GM19328 (cell line): ENCODE data around the gene TMSB4X.

Experiments
- ATAC-seq: cut with Tn5 transposase; IDR thresholded peaks from one replicate; pipeline ENCODE4 v1.9.1; 2021; ENCODE audit warnings: mild to moderate bottlenecking, moderate library complexity; ENCODE audit not compliant: unreplicated experiment

The TMSB4X gene

DNA sequence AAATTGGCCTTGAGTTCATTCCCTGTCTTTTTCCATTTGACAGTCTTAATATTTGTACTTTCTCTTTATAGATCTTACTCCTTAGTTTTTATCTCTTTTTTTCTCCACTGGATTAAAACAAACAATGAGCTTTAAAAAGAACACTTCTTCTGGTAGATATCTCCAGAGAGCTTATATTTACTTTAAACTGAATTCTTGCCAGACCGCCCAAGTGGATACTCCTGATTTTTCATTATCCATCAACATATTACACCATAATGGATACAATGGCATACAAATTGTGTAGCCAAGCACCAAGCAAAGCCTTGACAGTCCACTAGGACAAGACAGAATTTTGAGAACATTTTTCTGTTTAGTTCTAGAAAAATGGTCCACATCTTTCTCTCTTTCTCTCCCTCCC, 18.9 kb downstream of the TMSB4X start:
- ATAC-seq, result no peak

DNA sequence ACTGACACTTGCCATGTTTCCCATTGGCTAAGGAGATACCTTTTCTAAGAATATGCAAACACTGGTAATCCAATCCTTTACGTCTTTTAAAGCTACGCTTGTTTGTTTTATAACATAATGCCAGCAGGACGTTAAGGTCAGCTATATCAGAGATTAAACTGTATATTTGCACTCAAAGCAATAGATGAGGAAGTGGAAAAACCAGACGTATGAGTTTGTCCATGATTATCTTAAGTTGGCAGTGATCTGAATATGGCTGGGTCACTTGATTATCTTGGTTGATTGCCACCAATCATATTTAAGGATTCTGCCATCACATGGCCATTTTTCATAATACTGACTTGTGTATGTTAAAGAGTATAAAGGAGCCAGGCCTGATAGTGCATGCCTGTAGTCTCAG, 19.4 kb downstream of the TMSB4X start:
- ATAC-seq, result no peak

DNA sequence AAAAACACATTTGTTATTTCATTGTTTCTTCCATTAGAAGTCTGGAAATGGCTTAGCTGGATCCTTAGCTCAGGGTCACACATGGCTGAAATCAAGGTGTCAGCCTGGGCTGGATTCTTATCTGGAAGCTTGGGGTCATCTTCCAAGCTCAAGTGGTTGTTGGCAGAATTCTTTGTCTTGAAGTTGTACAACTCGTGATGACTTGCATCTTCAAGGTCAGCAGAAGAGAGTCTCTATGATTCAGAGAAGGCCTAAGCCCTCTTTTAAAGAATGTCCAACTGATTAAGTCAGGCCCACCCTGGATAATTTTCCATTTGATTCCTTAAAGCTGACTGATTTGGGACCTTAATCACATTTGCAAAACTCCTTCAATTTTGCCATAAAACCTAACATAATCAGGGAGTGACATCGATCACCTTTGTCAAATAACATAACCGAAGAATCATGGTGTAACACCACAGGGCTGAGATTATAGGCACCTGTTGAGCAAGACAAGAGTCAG, 22.1 kb downstream of the TMSB4X start:
- ATAC-seq, result no peak

DNA sequence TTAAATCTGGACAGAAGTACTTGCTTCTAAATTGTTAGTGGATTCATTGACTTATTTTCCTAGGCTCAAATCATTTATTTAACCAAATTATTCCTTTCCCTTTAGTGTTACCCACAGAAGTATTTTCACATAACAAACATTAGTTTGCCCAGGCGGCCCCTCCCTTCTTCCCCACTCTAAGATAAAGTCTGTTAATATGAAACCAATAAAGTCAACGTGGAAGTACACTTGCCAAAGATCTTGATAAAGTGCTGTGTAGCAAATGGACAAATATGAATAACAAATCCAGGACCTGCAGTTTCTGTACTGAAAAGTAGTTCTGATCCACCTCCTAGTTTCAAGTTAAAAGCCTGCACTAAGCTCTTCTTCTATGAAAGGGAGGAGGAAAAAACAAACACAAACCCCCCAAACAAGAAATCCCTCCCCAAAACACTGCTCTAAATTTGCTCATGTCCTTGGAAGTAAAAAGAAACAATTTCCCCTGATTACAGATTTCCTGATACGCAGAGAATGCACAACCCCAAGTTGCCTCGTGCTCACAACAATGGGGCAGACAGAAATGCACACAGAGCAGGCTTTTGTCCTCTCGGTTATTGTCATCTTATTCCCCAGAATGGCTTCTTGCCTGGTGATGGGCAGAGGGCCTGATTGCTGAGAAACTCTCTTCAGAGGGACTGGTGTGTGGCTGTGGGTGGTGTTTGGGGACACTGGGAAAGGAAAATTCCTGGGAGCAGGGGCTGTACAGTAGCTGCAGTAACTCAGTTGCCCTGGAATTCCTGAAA, 23.2 kb downstream of the TMSB4X start:
- no peak for ATAC-seq

DNA sequence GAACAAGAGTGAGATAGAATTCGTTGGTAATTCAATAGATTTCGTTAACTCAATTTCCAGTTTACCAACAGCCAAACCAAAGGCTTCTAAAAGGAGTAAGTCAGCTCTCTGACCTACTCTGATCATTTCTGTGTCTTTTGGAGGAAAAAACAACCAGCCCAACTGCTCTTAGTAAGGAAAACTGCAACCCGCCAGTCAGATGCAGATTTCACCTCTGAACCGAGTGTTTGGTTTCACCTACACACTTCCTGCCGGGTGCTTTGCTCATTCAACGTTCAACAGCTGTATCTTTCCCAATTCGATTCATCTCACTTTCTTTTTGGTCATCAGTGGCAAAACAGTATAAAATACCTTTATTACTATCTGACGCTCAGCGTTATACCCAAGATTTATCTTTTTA, 24.5 kb downstream of the TMSB4X start:
- no peak for ATAC-seq

DNA sequence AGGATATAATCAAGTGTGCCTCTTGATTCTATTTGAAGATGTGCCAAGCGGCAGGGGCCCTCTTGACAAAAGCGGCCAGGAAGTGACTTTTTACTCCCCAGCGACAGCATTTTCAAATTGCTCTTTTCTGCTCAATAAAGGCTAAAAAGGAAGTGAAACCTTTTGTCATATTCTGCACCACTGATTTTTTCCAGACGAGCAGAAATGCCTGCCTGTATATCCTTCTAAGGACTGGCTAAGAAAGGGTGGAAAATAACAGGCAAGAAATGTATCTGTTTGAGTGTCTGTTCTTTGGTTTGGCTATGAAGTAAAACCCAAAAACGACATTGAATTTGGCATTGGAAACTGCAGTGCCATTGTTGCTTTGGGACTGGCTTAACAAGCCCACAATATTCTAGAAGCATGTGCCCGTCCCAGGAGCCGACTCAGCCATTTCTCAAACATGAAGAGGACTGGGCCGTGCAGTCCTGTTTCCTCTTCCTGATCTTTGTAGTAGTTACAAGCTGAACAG, 25.4 kb downstream of the TMSB4X start:
- ATAC-seq, result peak; percentile 55

DNA sequence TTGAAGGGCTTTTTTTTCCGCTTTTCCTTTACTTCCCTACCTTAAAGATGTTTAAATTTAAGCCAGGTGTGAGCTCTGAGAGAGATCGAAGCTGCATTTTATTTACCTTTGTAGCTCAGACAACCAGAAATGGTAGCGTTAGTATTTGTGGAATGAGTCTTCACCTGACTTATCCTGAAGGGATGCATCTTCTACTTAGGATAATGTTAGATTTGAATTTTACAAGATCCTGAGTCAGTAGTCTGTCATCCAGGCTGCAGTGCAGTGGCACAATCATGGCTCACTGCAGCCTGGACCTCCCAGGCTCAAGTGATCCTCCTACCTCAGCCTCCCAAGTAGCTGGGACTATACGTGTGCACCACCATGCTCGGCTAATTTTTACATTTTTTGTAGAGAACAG, 26.2 kb downstream of the TMSB4X start:
- no peak for ATAC-seq

DNA sequence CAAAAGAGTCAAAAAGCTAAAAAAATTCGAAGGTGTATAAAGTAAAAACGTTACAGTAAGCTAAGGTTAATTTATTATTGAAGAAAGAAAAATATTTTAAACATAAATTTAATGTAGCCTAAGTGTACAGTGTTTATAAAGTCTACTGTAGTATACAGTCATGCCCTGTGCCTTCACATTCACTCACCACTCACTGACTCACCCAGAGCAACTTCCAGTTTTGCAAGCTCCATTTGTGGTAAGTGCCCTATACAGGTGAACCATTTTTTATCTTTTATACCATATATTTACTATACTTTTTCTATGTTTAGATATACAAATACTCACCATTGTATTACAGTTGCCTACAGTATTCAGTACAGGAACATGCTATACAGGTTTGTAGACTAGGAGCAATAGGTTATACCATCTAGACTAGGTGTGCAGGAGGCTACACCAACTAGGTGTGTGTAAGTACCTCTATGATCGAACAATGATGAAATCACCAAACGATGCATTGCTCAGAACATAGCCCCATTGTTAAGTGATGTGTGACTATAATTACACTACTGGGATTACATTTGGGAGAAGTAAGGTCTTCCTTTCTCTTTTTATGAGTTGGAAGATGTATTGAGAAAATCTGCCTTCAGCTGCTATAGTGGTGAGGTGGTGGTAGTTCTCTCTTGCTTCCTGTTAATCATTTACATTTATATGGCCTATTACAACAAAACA, 27.2 kb downstream of the TMSB4X start:
- ATAC-seq, result no peak

DNA sequence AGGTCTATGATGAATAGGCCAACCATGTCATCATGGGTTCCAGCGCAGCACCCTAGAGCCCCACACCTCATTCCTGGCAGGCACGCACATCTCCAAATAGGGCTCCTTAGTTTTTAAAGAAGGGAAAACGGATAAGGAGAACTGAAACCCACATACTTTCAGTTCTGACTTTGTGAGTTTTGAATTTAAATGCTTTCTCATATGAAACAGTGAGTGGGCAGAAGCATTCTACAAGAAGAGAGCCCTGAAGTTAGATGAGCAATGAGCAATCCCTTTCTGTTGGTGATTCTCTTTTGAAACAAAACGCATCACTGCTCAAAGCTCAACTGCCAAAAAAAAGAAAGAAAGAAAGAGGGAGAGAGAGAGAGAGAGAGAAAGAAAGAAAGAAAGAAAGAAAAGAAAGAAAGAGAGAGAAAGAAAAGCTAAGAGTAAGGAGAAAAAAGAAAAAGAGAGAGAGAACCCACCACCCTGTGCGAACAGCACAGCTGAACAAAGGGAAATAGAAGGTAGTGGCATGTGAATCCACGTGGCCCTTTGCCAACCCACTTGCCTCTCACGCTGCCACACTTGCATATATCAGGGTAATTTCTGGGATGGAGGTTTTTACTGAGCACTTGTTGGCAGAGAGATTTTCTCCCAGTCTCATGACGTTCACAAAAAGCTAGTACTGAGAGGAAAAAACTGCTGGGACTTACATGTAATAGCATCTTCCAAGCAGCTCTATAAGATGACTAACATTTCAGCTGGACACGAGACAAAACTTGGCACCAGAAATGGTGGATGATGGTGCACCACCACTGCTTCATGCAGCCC, 31.0 kb downstream of the TMSB4X start:
- peak; percentile 50 for ATAC-seq

DNA sequence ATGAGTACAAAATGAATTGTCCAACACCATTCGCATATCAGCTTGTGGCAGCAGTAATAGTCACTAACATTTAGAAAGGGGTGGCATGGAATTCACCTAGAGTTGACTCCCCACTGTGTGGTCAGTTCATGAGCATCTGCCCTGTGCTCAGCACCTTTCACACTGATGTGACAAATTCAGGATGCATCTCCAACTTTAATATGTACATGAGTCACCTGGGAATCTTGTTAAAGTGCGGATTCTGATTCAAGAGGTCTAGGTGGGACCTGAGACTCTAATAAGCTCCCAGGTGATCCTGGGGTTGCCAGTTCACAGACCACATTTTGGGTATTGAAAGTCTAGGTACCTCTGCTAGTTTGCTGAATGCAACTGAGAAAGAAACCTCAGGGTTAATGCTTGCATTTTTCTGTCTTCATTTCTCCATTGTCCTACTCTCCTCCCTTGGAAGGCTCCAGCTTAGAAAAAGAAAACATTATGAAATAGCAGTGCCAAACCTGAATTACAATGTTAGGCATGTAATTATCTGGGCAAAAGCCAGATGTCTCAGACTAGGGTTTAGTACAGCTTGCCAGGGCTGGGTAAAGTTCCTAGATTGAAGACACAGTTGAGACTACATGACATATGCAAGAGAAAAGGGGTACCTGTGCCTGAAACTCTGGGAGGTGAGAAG, 32.7 kb downstream of the TMSB4X start:
- ATAC-seq, result no peak

DNA sequence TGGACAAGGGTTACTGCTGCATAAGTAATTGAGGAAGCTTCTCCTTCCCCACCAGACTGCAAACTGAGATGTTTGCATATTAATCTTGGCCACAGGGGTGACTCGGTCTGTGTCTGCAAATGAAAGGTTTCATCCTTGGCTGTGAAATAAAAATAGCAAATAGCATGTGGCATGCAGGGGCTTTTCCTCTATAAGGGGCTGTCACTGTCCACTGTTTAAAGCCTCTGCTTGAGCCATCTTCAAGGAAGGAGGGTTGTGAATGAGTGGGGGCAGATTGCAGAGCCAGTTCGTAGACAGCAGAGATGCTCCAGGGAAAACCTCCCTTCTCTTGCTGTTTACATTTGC, 33.3 kb downstream of the TMSB4X start:
- ATAC-seq, result no peak

DNA sequence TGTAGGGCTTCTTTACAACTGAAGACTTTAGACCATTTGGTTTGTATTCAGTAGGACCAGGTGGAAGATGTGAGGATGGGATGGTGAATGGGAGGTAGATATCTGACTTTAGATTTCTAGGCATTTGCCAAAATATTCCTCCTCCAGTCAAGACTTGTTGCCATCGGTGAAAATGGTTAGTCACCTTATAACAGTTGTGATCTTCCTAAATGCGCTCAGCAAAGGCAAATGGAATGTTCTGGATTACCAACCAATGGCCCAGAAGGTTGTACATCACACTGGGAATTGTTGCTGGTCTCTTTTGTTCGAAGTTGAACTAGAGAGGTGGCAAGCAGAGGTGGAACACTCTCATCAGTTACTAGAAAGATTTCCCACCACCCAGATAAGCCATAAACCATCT, 33.9 kb downstream of the TMSB4X start:
- ATAC-seq, result no peak

DNA sequence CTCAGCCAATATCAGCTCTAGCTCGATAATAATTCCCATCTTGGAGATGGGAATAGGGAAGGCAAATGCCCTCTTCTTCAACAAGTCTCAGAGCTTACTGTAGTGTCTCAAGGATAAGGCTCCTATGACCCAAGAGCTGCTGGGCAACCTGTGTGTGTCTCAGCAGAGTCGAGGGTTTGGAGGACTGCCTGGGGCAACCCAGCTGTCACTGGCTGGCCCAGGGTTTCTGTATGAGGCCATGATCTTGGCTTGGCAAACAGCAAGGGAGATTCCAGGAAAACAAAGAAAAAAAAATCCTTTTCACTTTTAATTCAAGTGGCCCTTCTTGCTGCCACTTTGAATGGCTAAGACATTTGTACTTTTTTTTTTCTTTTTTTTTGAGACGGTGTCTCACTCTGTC, 34.4 kb downstream of the TMSB4X start:
- no peak for ATAC-seq

DNA sequence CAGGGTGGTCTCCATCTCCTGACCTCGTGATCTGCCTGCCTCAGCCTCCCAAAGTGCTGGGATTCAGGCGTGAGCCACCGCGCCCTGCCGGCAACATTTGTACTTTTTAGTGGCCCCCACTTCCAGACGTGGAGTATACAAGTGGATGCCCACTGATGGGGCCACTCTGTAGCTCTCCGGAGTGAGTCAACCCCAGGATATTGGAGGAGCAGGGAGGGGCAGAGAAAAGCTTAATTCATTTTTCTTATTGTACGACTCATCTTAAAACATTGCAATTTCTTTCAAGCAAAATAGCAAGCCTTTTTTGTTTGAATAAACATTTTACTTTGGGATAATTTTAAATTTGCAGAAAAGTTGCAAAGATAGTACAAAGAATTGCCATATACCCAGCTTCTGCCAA, 34.9 kb downstream of the TMSB4X start:
- ATAC-seq, result no peak

DNA sequence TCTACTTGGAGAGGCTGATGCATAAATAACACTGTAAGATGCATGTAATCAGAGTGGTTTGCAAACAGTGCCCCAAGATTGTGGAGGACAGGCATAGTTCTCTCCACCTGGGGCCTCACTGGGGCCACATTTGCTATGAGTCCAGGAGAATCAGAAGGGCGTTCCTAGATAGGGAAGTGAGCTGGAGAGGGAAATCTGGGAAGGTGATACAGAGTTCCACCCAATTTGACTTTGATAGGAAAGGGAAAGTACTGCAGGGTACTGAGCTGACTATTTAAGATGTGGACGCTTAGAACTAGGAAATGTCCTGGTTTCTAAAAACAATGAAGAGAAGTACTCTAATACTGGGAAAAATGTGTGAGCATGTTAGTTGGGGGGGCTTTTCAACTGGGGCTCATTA, 35.6 kb downstream of the TMSB4X start:
- ATAC-seq, result no peak

DNA sequence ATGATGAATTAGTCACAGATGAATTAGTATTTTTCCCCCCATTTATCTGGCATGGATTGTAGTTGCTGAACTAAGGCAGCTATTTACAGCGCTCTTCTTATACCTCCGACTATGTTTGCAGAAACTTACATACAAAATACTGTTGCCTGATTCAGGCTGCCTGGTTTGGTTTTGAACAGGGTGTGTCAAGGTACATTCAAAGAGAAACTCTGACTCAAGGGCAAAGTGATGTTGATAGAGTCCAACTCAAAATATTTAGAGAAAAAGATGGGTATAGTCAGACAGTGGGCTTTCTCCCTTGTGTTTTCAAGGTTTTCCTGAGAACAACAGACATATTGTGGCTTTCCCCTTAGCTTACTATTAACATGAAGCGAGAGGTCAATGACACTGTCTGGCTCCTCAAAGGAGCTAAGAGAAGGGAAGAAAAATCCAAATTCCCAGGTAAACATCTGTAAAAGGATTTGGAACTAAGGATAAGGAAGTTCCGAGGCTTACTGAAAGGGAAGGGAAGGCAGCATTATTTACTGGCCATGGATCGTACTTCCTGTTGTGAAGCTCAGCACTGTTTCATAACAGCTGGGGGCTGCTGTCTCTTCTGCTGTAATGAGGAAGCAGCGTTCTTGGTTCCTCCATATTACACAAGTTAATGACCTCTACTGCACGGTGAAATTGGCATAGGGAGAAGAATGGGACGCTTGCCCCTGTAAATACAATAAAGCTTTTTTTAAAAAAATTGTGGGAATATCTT, 38.6 kb downstream of the TMSB4X start:
- peak; percentile 73 for ATAC-seq

DNA sequence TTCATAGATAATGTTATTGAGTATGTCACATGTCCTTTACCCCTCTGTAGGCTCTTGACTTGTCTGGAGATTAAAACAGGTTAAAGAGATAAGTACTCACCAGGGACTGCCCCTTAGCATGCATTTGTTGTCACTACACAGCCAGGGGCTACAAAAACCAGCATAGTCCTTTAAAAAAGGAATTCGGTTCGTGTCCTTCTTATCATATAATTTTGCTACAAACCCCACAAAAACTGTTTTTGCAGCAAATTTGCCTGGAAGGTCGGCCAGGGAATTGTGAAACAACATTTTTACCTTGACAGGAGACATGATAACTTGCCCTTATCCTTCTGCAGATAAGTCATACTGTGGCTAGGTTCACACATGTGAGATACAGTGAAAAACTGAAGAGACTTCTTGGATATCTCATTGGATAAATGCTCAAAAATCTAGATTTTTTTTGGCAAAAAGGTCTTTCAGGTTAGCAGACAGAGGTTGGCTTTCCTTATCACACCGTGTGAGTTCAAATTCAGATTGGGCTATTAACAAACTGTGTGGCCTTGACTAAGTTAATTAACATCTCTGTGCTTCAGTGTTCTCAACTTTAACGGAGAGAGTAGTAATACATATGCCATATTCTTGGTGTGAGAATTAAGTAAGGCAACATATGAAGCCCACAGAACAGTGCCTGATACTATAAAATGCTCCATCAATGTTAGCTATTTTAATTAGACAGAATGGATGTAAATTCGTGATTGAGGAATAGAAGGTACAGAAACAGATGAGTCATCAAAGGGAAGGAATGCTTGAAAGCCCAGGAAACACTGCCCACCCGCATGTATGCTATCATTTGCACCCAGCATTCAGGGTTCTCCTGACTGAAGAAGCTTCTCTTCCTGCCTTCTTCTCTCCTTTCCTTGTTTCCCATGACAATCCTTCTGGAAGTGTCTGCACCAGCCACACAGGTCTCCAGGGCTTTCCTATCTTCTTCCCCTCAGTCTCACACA, 39.5 kb downstream of the TMSB4X start:
- ATAC-seq, result peak; percentile 22

DNA sequence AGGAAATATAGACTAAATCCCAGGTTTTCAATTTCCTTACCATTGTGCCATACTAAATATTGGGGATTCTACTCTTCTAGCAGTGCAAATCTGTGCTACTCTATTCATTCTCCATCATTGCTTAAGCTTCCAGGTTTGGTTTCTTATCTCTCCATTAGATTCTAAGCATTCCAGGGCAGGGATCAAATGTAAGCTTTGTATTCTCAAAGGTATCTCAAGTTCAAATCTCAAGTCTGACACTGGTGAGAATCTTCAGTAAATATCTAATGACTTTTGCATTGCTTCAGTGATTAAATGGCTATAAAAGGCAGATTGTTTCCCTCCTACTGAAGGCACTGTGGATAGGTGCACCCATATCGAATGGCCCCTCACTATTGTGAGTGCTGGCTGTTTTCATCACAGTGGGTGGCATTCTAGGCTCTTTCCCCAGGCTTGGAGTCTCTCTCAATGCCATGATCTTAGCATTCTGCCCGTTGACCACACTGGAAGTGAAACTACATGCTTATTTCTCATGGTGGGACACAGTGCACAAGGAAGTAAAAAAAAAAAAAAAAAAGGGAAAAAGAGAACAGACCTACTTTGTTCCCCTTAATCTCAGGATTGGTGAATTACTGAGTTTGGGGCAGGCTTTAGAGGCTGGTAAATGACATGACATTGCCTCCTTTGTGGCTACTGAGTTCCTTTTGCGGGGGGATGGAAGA, 40.8 kb downstream of the TMSB4X start:
- no peak for ATAC-seq
